ENCODE results near the gene THRA.
"Not testable (repeated sequence)": the region's sequence is repeated elsewhere in the genome, so short reads cannot be mapped to it uniquely, and the experiment has no call there.

The THRA gene

DNA sequence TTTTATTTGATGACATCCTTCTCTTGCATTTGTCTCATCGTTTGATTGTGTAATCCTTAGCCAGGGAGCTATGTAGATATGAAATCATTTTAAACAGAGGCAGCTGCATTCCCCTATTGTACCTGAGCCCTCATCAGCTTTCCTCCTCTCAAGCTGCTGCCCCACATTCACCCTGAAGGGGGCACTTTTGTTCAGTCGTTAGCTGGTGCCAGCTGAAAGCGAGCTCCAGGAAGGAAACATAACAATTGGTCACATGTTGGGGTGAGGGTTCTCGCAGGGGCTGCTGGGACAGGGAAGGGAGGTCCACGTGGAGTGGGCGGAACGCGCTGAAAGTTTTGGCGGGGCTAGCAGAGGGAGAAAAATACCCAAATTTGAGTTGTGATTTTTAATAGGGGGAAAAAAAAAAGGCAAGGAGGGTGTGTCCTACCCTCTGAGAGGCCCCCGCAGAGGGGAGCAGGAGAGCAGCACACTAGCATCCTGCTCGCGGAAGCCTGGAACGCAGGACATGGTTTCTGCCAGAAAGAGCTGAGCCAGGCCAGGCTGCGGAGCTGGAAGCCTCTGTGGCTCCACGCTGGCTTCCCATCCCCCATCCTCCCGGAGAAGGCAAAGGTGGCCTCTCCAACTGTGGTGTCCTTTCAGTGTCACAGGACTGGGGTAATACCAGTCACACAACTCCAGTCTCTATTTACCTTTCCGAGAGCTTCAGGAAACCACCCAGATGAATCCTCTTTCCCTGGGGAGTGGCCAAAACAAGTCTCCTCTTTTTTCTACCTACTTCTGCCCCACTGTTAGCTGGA is 50.5 kb downstream of the THRA start:
- peak; percentile 98 for DNase-seq (ENCODE audit: low spot score)

DNA sequence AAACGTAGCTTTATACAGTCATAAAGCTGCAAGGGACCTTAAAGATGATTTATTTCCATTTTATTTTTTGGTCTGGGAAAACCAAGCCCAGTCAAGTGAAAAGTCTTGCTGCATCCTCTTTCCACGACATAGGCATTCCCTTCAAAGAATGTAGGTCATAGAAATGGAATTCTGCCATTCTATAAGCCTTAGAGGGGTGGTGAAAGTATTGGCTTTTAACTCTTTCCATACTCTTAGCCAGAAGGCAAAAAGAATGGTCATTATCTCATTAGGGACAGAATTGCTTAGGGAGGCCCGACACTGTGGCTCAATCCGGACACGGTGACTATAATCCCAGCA is 51.1 kb downstream of the THRA start:
- no peak for DNase-seq (ENCODE audit: low spot score)

DNA sequence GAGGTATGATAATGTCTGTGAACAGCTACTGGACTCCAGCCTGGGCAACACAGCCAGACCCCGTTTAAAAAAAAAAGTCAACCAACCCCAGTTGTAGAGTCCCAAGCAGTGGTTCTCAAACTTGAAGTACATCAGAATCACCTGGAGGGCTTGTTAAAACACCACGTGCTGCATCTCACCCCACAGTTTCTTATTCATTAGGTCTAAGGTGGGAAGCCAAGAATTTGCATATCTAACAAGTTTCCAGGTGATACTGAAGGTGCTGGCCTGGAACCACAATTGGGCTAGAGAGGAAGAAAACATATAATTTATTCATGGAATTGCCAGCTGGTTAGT is 52.3 kb downstream of the THRA start:
- no peak for DNase-seq (ENCODE audit: low spot score)

DNA sequence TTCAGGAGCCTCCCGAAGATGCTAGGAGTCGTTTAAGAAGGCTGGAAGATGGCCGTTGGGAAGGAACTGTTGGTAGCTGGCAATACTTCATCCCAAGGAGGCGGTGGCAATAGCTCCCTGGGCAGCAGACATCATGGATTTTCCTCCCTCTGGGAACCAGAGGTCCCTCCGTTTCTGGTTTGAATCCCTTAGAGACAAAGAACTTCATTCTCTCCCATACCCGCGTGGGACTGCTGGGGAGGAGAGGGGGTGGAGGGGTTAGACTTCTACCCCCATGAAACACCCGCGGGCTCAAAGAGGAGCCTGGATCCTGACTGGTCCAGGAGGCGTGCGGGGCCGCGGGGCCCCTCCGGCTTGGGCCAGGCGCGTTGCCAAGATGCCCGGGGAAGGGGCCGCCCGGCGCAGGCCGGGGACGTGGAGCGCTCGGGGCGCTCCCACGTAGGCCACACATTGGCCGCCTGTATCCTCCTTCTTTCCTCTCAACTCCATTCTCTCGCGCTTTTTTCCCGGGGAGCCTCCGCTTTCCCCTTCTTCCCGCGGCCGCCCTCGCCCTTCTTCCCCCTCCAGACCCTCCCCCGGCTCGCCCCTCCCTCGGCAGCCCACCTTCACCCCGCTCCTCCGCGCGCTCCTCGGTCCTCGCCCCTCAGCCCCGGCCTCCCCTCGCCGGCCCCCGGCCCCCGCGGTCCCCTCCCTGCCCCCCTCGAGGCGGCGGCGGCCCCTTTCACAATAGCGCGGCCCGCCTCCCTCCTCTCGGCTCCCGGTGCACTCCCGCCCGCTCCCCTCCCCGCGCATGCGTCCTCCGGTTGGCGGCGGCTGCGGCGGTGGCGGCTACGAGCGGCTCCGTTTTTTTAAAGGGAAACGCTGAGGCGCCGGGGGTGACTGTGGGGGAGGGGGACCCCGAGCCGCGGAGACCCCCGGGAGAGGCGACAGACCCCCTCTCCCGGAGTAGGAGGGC is 58.7 kb downstream of the THRA start, which contains the start of gene MSL1:
TSS of gene MSL1 (plus strand) at position 791 of the 955 bp plus-strand sequence. CDS start 642 bp downstream, outside the sequence.
- peak; percentile 82 for DNase-seq (ENCODE audit: low spot score)

DNA sequence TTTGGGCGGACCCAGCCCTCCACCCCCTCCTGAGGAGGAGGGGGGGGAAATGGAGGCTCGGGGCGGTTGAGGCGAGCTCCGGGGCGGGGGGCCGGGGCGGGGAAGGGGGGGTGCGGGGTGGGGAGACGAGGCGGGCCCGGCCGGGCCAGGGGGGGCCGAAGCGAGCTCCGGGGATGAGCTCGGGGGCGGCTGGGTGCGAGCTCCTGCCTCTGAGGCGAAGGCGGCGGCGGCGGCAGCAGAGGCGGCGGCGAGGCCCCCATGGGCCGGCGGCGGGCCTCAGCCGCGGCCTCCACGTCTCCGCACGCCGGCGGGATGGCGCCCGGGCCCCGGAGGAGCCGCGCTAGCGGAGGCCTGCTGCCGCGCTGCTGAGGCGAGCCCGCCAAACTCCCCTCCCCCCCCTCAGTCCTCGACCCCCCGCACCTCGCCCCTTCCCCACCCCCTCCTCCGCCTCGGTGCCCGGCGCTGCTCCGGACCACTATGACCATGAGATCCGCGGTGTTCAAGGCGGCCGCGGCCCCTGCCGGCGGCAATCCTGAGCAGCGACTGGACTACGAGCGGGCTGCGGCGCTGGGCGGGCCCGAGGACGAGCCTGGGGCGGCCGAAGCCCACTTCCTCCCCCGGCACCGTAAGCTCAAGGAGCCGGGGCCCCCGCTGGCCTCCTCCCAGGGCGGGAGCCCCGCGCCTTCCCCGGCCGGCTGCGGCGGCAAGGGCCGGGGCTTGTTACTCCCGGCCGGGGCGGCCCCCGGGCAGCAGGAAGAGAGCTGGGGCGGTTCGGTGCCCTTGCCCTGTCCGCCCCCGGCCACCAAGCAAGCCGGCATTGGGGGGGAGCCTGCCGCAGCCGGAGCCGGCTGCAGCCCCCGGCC is 59.6 kb downstream of the THRA start:
- DNase-seq (ENCODE audit: low spot score), result no peak

DNA sequence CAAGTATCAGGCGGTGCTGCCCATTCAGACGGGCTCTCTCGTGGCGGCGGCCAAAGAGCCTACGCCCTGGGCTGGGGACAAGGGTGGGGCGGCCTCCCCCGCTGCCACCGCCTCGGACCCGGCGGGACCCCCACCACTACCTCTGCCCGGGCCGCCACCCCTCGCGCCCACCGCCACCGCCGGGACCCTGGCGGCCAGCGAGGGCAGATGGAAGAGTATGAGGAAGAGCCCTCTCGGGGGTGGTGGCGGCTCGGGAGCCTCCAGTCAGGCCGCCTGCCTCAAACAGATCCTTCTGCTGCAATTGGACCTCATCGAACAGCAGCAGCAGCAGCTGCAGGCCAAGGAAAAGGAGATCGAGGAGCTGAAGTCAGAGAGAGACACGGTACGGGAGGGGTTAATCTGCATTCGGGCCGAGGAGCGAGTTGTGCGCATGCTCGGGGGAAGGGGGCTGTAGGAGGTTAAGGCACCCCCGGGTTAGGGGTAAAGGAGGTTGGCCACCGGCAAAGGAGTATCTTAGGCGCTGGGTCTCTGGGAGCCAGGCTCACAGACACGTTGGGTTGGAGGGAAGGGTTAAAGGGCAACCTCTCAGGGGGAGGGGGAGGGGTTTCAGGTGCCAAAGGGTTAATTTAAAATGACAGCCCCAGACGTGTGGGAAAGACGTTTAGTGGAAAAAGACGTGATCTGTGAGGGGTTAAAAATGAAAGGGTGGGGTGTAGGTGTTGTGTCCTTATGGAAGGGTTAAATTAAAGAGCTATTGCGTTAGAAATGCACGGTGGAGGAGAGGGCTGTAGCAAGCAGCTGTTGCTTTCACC is 60.4 kb downstream of the THRA start:
- DNase-seq (ENCODE audit: low spot score), result no peak

DNA sequence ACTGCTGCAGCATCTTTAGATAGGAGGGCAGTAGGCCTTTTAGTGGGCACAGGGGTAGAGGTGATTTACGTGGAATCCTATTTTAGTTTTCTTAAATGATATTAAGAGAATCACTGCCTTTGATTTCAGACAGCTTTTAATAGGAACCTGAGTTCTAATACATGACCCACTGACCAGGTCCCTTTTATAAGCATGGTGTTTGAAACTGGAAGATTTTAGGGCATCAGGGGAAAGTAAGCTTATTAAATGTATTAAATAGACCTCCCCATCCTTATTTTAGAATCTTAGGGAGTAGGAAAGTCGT is 61.0 kb downstream of the THRA start:
- DNase-seq (ENCODE audit: low spot score), result no peak

DNA sequence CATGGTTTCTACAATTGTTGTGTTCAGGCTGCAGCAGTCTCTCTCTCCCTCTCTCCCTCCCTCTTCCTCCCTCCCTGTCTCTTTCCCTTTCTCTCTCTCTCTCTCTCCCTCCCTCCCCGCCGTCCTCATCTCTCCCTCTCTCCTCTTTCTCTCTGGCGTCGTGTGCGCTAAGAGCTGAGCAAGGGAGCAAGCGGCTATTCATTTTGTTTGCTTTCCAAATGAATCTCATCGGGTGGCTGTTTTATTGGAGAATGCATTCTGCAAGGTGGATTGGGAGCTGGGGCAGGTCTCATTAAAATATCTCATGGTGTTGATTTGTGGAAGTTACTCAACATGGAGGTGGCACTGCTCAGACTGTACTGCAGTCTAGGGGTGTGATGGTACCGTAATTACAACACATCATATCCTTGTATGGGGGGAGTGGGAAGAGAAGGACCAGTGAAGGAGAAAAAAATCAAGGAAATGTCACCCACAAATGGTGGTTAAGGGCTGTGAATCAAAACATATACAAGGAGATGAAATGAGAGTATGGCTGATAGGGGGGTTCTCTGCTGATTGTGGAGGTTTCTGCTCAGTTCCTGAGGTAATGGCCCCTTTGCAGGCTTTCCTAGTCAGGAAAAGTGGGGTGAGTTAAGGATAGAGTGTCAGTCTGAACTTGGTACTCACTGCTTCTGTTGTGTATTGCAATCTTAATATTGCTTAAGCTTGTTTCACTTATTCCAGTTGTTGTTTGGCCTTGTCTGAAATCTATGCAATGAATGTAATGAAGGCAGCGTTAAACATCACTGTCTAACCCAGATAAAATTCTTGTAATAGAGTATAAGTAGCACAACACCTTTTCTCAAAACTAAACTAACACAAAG is 61.7 kb downstream of the THRA start:
- DNase-seq (ENCODE audit: low spot score), result no peak

DNA sequence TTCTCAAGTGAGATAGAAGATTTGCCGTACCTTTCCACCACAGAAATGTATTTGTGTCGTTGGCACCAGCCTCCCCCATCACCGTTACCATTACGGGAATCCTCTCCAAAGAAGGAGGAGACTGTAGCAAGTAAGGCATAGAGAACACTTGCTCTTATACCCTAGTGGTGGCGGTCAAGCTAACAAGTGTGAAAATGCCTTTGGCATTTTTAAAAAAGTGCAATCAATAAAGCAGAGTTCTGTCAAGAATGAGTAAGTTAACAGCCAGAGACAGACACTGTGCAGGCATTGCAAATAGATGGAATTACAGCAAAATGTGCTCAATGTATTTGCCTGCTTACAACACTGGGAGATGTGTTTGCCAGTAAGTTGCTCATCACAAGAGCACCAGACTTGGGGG is 66.7 kb downstream of the THRA start:
- no peak for DNase-seq (ENCODE audit: low spot score)

DNA sequence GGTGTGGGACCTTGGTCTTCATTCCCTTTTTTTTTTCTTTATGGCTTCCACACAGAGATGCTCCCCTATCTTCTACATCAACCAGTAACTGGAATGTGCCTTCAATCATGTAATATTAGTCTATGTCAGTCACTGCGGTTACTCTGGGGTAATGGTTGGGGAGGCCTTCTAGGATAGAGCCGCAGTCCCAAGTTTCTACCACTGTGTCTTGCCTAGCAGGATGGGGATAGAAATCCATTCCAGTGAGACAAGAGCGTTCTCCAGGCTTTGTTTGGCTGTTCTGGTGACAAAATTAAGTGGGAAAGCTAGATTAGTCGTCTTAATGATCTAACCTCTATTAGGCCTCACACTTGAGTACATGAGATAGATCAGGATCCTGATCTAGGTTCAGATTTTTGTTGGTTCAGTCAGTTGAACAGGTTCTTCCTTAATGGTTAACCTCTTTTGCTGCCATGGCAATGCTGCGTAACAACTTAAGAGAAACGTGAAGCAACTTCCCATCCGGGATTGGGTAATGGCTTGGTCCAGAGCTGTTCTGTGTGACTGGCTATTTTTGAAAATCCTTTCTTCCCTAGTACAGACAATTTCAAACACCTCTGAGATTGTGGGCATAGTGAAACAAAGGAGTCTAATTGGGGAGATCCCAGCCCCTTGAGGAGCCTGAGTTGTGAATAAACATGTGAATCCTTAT is 67.7 kb downstream of the THRA start:
- no peak for DNase-seq (ENCODE audit: low spot score)

DNA sequence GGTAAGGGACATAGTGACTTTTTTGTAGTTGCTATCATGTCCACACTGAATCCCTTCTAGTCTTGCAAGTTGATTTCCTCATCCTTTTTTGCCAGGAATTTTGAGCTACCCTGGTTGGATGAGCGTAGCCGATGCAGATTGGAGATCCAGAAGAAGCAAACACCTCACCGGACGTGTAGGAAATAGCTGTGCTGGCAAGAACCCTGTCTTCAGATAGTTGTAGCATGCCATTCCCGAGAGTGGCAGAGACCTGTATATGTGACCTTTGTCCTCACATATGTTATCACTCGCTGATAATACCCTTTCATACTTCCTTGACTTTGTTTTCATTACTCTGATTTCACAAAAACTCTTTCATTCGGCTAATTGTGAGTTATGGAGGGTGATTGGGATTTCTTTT is 71.4 kb downstream of the THRA start:
- DNase-seq (ENCODE audit: low spot score), result no peak

DNA sequence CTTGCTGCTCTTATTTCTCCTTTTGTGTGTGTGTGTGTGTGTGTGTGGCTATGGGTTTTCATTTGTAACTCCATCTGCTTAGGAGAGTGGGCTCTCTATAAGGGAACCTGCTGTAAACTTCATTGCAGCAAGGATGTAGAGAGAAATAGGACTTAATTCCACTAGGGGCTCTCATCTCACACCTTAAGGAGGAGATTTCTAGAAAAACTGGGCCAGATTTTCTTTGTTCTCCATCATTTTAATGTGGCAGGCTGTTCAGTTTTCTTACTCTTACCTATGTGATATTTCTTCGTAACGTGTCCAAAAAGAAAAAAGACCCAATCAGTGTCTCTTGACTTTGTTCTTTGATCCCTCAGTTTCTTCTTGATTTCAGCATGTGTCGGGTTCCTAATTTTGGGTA is 73.1 kb downstream of the THRA start:
- no peak for DNase-seq (ENCODE audit: low spot score)

DNA sequence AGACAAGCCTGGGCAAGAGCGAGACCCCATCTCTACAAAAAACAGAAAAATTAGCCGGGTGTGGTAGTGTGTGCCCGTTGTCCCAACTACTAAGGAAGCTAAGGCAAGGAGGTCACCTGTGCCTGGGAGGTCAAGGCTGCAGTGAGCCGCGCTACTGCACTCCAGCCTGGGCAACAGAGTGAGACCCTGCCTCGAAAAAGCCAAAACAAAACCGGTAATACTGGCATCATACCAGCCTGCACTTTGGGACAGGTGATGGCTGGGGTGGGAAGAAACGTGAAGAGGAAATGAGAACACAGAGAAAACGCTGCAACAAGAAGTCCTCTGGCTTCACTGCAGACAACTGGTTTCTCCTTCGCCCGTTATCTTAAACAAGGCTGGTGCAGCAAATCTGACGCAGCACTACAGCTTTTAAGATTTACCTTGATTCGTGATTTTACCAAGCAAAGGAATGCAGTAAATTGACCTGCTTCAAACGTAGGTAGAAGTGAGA is 76.8 kb downstream of the THRA start:
- DNase-seq (ENCODE audit: low spot score), result no peak

DNA sequence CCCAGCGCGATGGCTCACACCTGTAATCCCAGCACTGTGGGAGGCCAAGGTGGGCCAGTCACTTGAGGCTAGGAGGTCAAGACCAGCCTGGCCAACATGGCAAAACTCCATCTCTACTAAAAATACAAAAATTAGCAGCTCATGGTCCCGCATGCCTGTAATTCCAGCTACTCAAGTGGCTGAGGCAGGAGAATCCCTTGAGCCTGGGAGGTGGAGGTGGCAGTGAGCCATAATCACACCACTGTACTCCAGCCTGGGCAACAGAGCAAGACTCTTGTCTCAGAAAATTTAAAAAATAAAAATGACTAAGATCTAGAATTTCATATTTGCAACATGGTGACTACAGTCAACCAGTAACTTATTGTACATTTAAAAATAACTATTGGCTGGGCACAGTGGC is 80.4 kb downstream of the THRA start:
- DNase-seq (ENCODE audit: low spot score), result not testable (repeated sequence)
